Naive B cell (primary cell): ENCODE results near the gene DERL2. TPM values are rescaled to one million over a fixed set of nuclear protein-coding genes. Genes with fewer than 3 reads are reported as not detected.

Experiments
- ATAC-seq, 2 donors: fragments of 150-1000 bp; cut with Tn5 transposase; 2 replicates each; pipeline ENCODE4 v1.10.0; 2021; ENCODE audit warnings: low read depth in 2 of 2, mild to moderate bottlenecking in 2 of 2, moderate library complexity in 2 of 2
- DNase-seq: peaks from one replicate; pipeline ENCODE4 v3.0.0; 2022
- H3K27ac Mint-ChIP-seq, 6 donors: one replicate each; pipeline ENCODE4 v1.8.0; 2020 to 2022; ENCODE audit warnings: mild to moderate bottlenecking in 6 of 6, mixed read lengths in 6 of 6, moderate library complexity in 5 of 6, inconsistent platforms in 2 of 6
- H3K27me3 Mint-ChIP-seq, 3 donors: one replicate each; pipeline ENCODE4 v1.8.0; 2021 to 2022; ENCODE audit warnings: mixed read lengths in 3 of 3, mild to moderate bottlenecking in 1 of 3
- H3K36me3 Mint-ChIP-seq, 2 donors: one replicate each; pipeline ENCODE4 v1.8.0; 2020 to 2022; ENCODE audit warnings: mixed read lengths in 2 of 2, inconsistent platforms in 1 of 2, mild to moderate bottlenecking in 1 of 2
- H3K4me1 Mint-ChIP-seq, 3 donors: one replicate each; pipeline ENCODE4 v1.8.0; 2020 to 2022; ENCODE audit warnings: mixed read lengths in 3 of 3, inconsistent platforms in 1 of 3, mild to moderate bottlenecking in 1 of 3, moderate library complexity in 1 of 3
- H3K4me3 Mint-ChIP-seq, 8 donors: one replicate each; pipeline ENCODE4 v1.8.0; 2020 to 2022; ENCODE audit warnings: mild to moderate bottlenecking in 8 of 8, mixed read lengths in 8 of 8, moderate library complexity in 8 of 8, inconsistent platforms in 2 of 8
- H3K9me3 Mint-ChIP-seq, 7 donors: one replicate each; pipeline ENCODE4 v1.8.0; 2020 to 2022; ENCODE audit warnings: mixed read lengths in 7 of 7, mild to moderate bottlenecking in 5 of 7, inconsistent platforms in 2 of 7, moderate library complexity in 1 of 7
- polyA plus RNA-seq, 6 donors: library from polyadenylated mRNA; unstranded; fragments of 300-500 nt; fragmentation: Illumina TruSeq; gene quantifications; one replicate each; pipeline ENCODE4 v1.2.3, GENCODE V29; 2021; ENCODE audit warnings: low read depth in 6 of 6

Gene DERL2
- polyA plus RNA-seq, 6 donors from 2014 or later, result 59.7 to 96.5 (median 69.5) TPM

DNA sequence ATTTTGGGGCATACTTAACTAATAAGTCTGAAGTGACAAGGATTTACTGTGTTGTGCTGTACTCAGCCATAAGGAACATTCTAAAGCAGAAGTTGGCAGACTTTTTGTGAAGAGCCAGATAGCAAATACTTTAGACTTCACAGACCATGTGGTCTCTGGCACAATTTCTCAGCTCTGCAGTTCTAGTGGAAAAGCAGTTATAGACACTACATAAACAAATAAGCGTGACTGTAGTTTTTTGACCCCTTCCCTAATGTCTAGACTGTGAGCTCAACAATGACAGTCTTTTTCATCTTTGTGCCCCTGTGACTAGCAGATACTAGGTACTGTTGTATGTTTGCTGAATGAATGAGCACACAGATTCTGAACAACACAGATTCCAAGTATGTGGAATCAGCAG lies 61.1 kb downstream of the DERL2 start:
- peaks cover 0 to 24% of the 10 kb centered on the region in 2 donors for H3K36me3 Mint-ChIP-seq
- H3K4me3 Mint-ChIP-seq, result peak overlapping the region in 1 of 8 donors; percentile 37
- no peaks in the 10 kb centered on the region for H3K9me3 Mint-ChIP-seq
- peaks cover 18 to 45% (median 27%) of the 10 kb centered on the region in 3 donors for H3K4me1 Mint-ChIP-seq
- H3K27me3 Mint-ChIP-seq, result no peaks in the 10 kb centered on the region
- ATAC-seq, result no peak
- no peak for DNase-seq
- no peak overlapping the region for H3K27ac Mint-ChIP-seq

DNA sequence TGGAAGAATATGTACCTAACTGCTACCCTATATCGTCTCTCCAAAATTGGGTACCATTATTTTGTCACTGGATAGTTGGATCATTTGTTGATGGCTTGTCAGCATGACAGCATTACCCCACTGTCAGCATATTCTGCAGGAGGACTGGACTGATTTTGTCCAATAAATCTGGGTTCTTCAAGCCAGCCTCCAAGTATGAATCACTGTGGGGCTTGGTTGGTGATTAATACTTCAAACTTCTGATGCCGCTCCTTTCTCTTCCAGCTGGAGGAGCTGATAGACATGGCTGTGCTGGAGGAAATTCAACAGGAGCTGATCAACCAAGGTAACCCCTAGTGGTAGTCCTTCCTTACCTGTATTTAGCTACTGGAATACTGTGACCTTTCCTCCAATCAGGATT lies 63.5 kb downstream of the DERL2 start:
- H3K4me1 Mint-ChIP-seq, result peaks cover 18 to 42% (median 21%) of the 10 kb centered on the region in 3 donors

More for the DNA sequence above, 63.5 kb downstream of the DERL2 start:
- Mint-ChIP-seq H3K27me3 (no peaks in the 10 kb centered on the region), H3K27ac (no peak overlapping the region), H3K36me3 (peaks cover 0 to 9% of the 10 kb centered on the region in 2 donors), H3K4me3 (peak overlapping the region in 1 of 8 donors; percentile 76), H3K9me3 (no peaks in the 10 kb centered on the region)
- DNase-seq (no peak), ATAC-seq (no peak)

Other genes with a start within 250 kb of the DERL2 start
- gene RABEP1, start 203.9 kb downstream of the DERL2 start, polyA plus RNA-seq, result 10 to 100 TPM; 54.6 to 90.2 (median 71.8) TPM
- gene NUP88, start 66.5 kb downstream of the DERL2 start, polyA plus RNA-seq, result 100 to 1,000 TPM; 261 to 392 (median 297) TPM
- 10 to 100 TPM; 41.4 to 58.7 (median 50.5) TPM for gene RPAIN, start 66.0 kb downstream of the DERL2 start, polyA plus RNA-seq
- 100 to 1,000 TPM; 206 to 309 (median 274) TPM for gene C1QBP, start 47.0 kb downstream of the DERL2 start, polyA plus RNA-seq
- gene DHX33, start 17.2 kb downstream of the DERL2 start, polyA plus RNA-seq, result 1 to 10 TPM in 3 of 6 donors, under 1 TPM in 3; 0.19 to 1.9 (median 1.1) TPM
- gene MIS12, start 388 bp upstream of the DERL2 start, polyA plus RNA-seq, result 10 to 100 TPM; 12.2 to 34.3 (median 26.8) TPM
- 10 to 100 TPM in 5 of 6 donors, 1 to 10 TPM in 1; 8.8 to 43.3 (median 18.2) TPM for gene NLRP1, start 98.3 kb upstream of the DERL2 start, polyA plus RNA-seq